SHP77 (cell line): Measurements from ENCODE around the gene MAP4K3.
"Not testable (repeated sequence)": the region's sequence is repeated elsewhere in the genome, so short reads cannot be mapped to it uniquely, and the experiment has no call there.

Experiments used
- DNase-seq, 2 experiments: peaks; one replicate each; lab custom pipeline; 2025; lab: John Stamatoyannopoulos, UW

MAP4K3 gene

GRCh38 chr2:39370101-39370500, 67.0 kb downstream of the MAP4K3 start:
- no peak for DNase-seq

GRCh38 chr2:39368846-39369245, 68.2 kb downstream of the MAP4K3 start:
- no peak for DNase-seq

DNA sequence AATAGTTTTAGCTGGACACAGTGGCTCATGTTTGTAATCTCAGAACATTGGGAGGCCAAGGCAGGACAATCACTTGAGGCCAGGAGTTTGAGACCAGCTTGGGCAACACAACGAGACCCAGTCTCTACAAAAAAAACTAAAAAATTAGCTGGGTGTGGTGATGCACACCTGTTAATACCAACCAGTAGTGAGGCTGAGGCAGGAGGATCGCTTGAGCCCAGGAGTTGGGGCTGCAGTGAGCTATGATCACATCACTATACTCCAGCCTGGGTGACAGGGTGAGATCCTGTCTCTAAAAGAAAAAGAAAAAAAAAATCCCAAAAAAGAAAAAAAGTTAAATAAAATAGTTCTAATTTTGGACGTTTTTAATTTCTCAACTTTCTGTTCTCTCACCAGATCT, 68.7 kb downstream of the MAP4K3 start:
- no peak for DNase-seq

GRCh38 chr2:39362595-39362994, 74.5 kb downstream of the MAP4K3 start:
- DNase-seq: no peak

- no peak for DNase-seq
These were observed 75.6 kb downstream of the MAP4K3 start for GRCh38 chr2:39361511-39361910.

DNA sequence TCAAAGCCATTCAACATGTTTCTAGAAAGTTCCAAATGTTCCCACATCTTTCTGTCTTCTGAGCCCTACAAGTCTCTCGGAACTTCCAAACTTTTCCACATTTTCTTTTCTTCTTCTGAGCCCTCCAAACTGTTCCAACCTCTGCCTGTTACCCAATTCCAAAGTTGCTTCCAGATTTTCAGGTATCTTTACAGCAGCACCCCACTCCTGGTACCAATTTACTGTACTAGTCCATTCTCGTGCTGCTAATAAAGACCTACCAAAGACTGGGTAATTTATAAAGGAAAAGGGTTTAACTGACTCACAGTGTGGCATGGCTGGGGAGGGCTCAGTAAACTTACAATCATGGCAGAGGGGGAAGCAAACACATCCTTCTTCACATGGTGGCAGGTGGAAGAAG, 76.7 kb downstream of the MAP4K3 start:
- not testable (repeated sequence) for DNase-seq

GRCh38 chr2:39359453-39360038, 77.5 kb downstream of the MAP4K3 start:
- DNase-seq: no peak

- DNase-seq: no peak
These were observed 80.0 kb downstream of the MAP4K3 start for GRCh38 chr2:39356922-39357639.

GRCh38 chr2:39350658-39351057, 86.4 kb downstream of the MAP4K3 start:
- no peak for DNase-seq

DNA sequence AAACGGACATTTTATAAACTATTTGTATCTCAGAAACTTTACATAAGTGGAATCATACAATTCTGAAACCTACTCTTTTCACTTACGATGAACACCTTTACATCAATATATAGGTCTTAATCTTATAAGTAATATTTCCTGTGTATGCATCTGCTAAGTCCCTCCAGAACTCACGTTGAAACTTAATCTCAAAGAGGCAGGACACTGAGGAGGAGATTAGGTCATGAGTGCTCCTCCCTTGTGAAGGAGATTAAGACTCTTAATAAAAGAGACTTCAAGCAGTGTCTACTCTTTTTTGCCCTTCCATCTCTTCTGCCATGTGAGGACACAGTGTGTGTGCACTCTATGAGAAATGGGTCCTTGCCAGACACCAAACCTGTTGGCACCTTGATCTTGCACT, 98.6 kb downstream of the MAP4K3 start:
- DNase-seq: no peak

DNA sequence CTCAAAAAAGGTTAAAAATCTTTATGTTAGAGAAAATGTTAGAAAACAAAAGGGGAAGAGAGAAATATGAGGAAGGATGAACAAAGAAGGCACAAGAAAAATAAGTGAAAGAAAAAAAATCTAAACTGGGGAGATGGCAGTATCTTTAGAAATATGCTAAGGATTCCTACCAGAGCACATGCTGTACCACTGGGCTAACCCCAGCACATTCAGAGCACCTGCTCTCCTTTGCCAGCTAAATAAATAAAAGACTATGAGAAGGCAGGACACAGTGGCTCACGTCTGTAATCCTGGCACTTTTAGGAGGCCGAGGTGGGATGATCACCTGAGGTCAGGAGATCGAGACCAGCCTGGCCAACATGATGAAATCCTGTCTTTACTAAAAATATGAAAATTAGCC, 101.2 kb downstream of the MAP4K3 start:
- DNase-seq: peak; percentile 16 to 57

DNA sequence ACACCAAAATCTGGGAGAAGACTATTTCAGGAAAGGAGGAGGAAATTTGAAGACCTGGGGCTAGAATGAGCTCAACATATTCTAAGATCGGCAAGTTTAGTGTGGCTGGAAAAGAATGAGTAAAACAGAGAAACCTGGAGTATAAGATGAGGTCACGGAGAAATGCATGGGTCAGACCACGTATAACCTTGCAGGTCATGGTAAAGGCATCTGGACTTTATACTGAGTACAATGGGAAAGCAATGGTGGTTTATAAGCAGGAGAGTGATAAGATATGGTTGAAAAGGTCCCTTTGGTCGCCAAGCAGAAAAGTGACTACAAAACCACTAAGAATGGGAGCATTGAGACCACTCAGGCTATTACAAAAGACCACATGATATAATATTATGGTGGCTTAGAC, 102.1 kb downstream of the MAP4K3 start:
- no peak for DNase-seq

- DNase-seq: no peak
These were observed 102.6 kb downstream of the MAP4K3 start for GRCh38 chr2:39334529-39334928.

- DNase-seq: no peak
These were observed 110.4 kb downstream of the MAP4K3 start for GRCh38 chr2:39326644-39327043.

- DNase-seq: no peak
These were observed 111.1 kb downstream of the MAP4K3 start for GRCh38 chr2:39325966-39326365.

GRCh38 chr2:39321056-39322035, 115.7 kb downstream of the MAP4K3 start:
- not testable (repeated sequence) for DNase-seq

GRCh38 chr2:39320162-39320561, 116.9 kb downstream of the MAP4K3 start:
- DNase-seq: no peak

GRCh38 chr2:39313575-39313974, 123.5 kb downstream of the MAP4K3 start:
- no peak for DNase-seq

DNA sequence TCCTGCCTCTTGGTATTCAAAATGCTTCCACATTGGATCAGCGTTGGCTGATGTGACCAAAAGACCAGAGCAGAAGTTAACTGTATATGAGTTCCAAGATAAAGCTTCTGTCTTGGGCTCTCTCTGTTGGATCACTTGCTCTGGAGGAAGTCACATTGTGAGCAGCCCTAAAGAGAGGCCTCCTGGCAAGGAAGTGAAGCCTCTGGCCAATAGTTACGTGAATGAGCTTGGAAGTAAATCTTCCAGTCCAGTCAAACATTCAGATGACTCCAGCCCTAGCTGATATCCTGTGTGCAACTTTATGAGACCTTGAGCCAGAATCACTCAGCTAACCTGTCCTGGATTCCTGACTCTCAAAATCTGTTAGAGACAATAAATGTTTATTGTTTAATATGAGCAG, 125.6 kb downstream of the MAP4K3 start:
- no peak for DNase-seq

DNA sequence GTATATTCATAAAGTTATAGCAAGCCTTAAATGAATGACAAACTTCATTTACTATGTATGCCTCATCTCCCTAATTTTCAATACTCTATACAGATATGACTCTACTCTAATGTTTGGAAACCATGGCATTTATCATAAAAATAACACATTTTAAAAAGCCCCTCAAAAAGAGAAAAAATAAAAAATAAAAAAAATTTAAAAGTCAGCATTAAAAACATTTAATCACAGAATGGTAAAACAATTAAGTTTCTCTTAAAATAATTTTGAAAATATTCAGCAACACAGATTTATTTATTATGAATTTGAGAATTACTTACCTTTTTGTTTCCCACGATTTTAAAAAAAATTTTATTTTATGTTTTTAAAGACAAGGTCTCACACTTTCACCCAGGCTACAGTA, 128.3 kb downstream of the MAP4K3 start:
- no peak for DNase-seq

- no peak for DNase-seq
These were observed 130.5 kb downstream of the MAP4K3 start for GRCh38 chr2:39306626-39307025.

DNA sequence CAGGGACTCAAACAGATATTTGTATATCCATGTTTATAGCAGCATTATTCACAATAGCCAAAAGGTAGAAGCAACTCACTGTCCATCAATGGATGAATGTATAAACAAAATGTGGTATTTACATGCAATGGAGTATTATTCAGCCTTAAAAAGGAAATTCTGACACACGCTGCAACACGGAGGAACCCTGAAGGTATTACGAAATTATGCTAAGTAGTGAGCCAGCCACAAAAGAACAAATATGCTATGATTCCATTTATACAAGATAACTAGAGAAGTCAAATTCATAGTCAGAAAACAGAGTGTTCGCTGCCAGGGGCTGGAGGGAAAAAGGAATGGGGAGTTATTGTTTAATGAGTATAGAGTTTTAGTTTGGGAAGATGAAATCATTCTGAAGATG, 132.4 kb downstream of the MAP4K3 start:
- DNase-seq: no peak

DNA sequence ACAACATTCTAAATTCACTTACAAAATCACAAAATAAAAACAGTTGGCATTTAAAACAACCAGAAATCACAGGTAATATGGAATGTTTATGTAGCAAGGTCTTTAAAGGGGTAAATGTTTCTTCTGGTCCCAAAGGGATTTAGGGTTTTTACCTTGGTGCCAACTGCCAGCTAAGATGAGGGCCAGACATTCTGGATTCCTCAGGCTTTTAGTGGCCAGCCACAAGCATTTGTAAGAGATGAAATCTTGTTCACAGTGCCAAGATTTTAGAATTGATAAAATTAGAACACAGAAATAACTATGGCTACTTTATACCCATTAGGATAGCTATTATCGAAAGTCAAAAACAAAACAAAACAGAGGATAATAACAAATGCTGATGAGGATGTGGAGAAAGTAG, 132.9 kb downstream of the MAP4K3 start:
- no peak for DNase-seq
